NK-92 (cell line): ENCODE measurements around the gene CAMK2A.

Source experiments
- DNase-seq: peaks from one replicate; lab custom pipeline; 2025; ENCODE audit not compliant: unreplicated experiment; lab: John Stamatoyannopoulos, UW

Gene CAMK2A

GRCh38 chr5:150189326-150189725 is 100.2 kb downstream of the CAMK2A start:
- no peak for DNase-seq

- DNase-seq, result no peak
These were observed 101.3 kb downstream of the CAMK2A start for GRCh38 chr5:150188146-150188842.

- no peak for DNase-seq
These were observed 102.7 kb downstream of the CAMK2A start for GRCh38 chr5:150186897-150187296.

- no peak for DNase-seq
These were observed 103.4 kb downstream of the CAMK2A start for GRCh38 chr5:150186137-150186536.

GRCh38 chr5:150184990-150185912 is 104.3 kb downstream of the CAMK2A start:
- DNase-seq, result no peak

- DNase-seq, result no peak
These were observed 105.6 kb downstream of the CAMK2A start for GRCh38 chr5:150184006-150184405.

- no peak for DNase-seq
These were observed 106.1 kb downstream of the CAMK2A start for GRCh38 chr5:150183436-150183835.

- no peak for DNase-seq
These were observed 106.8 kb downstream of the CAMK2A start for GRCh38 chr5:150182774-150183173.

GRCh38 chr5:150181766-150182545 is 107.6 kb downstream of the CAMK2A start:
- no peak for DNase-seq

- no peak for DNase-seq
These were observed 108.5 kb downstream of the CAMK2A start for GRCh38 chr5:150181027-150181426.

GRCh38 chr5:150180241-150181026 is 109.1 kb downstream of the CAMK2A start:
- DNase-seq, result no peak

GRCh38 chr5:150179019-150179620 is 110.5 kb downstream of the CAMK2A start:
- no peak for DNase-seq

GRCh38 chr5:150178262-150178661 is 111.3 kb downstream of the CAMK2A start:
- no peak for DNase-seq

GRCh38 chr5:150177721-150178120 is 111.9 kb downstream of the CAMK2A start:
- DNase-seq, result no peak

- DNase-seq, result no peak
These were observed 112.7 kb downstream of the CAMK2A start for GRCh38 chr5:150176745-150177477.

GRCh38 chr5:150175536-150175935 is 114.0 kb downstream of the CAMK2A start:
- DNase-seq, result no peak

GRCh38 chr5:150175076-150175475 is 114.5 kb downstream of the CAMK2A start:
- no peak for DNase-seq

GRCh38 chr5:150174285-150174684 is 115.3 kb downstream of the CAMK2A start:
- no peak for DNase-seq

GRCh38 chr5:150173161-150173560 is 116.4 kb downstream of the CAMK2A start:
- no peak for DNase-seq

- DNase-seq, result no peak
These were observed 117.0 kb downstream of the CAMK2A start for GRCh38 chr5:150172556-150172955.
